K562 (cell line): Measurements from ENCODE around the gene CLASP1.

Experiments
- BHLHE40 ChIP-seq: IDR thresholded peaks from 2 replicates; pipeline ENCODE4 v1.6.1; 2011; ENCODE audit warnings: low read length, improper control_type of control experiment
- CHAMP1 ChIP-seq: fragments of 450-650 bp; IDR thresholded peaks from 2 replicates; pipeline ENCODE4 v1.6.1; 2016; ENCODE audit warnings: mild to moderate bottlenecking
- CTCF ChIP-seq, 3 experiments: IDR thresholded peaks in 2 of 3; conservative IDR thresholded peaks in 1 of 3; 2 replicates each; pipeline ENCODE4 v1.5.1; 2011 to 2012; ENCODE audit warnings: low read length in 3 of 3, mild to moderate bottlenecking in 3 of 3, control low read depth in 2 of 3, improper control_type of control experiment in 1 of 3, inconsistent platforms in 1 of 3, low read depth in 1 of 3, mixed read lengths in 1 of 3, moderate library complexity in 1 of 3; ENCODE audit not compliant: insufficient read depth in 2 of 3
- ESRRB ChIP-seq: fragments of 250-450 bp; sonication (Bioruptor Pico); IDR thresholded peaks from 2 replicates; pipeline ENCODE4 v1.5.0; 2020; ENCODE audit warnings: mild to moderate bottlenecking, moderate library complexity, borderline replicate concordance
- ETV6 ChIP-seq, 3 experiments: fragments of 150-350 bp in 1 of 3; sonication (generic) in 1 of 3; formaldehyde crosslinking in 1 of 3; IDR thresholded peaks; 2 replicates each; pipeline versions ENCODE4 v1.6.1 to v1.8.0; 2014 to 2022; ENCODE audit warnings: borderline replicate concordance in 2 of 3, low read depth in 2 of 3, antibody characterized with exemption in 1 of 3, low read length in 1 of 3, mild to moderate bottlenecking in 1 of 3, missing genetic modification reagents in 1 of 3
- GTF2F1 ChIP-seq: IDR thresholded peaks from 2 replicates; pipeline ENCODE4 v1.6.1; 2011; ENCODE audit warnings: low read depth, low read length, improper control_type of control experiment
- POLR2AphosphoS5 ChIP-seq: IDR thresholded peaks from 2 replicates; pipeline ENCODE4 v1.6.1; 2011; ENCODE audit warnings: mild to moderate bottlenecking, low read depth, low read length, moderate library complexity; ENCODE audit not compliant: control insufficient read depth, insufficient read depth
- RAD51 ChIP-seq: fragments of 450-650 bp; IDR thresholded peaks from 2 replicates; pipeline ENCODE4 v1.7.1; 2016; ENCODE audit warnings: low read depth, mild to moderate bottlenecking, borderline replicate concordance
- ZBTB17 ChIP-seq: fragments of 450-650 bp; formaldehyde crosslinking; IDR thresholded peaks from 2 replicates; pipeline ENCODE4 v1.4.0; 2020; ENCODE audit warnings: mild to moderate bottlenecking
- ZFPM2 ChIP-seq: fragments of 250-450 bp; sonication (Bioruptor Pico); IDR thresholded peaks from 2 replicates; pipeline ENCODE4 v1.5.1; 2022; ENCODE audit warnings: mild to moderate bottlenecking
- ZNF239 ChIP-seq: fragments of 250-450 bp; sonication (Bioruptor Pico); IDR thresholded peaks from 2 replicates; pipeline ENCODE4 v1.4.0; 2020; ENCODE audit warnings: mild to moderate bottlenecking
- ZNF384 ChIP-seq: IDR thresholded peaks from 2 replicates; pipeline ENCODE4 v1.6.1; 2012; ENCODE audit warnings: low read depth, low read length, improper control_type of control experiment
- ZNF766 ChIP-seq: fragments of 200-800 bp; sonication (Bioruptor generic); conservative IDR thresholded peaks from 2 replicates; pipeline ENCODE4 v1.6.1; 2016; ENCODE audit warnings: missing genetic modification characterization, missing compliant biosample characterization
- ZNF79 ChIP-seq: fragments of 250-450 bp; sonication (Bioruptor Pico); IDR thresholded peaks from 2 replicates; pipeline ENCODE4 v1.4.0; 2020; ENCODE audit warnings: low read depth, mild to moderate bottlenecking, moderate library complexity

- no peak for TF ChIP-seq GTF2F1
- TF ChIP-seq CTCF (IDR thresholded peaks at IDR 0.05 in 2 of 3, conservative IDR thresholded peaks at IDR 0.05 in 1 of 3; ENCODE audit: insufficient read depth in 2 of 3, low read depth in 1 of 3, low read length in 3 of 3), result no peak
- TF ChIP-seq ESRRB, result no peak
- no peak for TF ChIP-seq RAD51
- no peak for TF ChIP-seq ZBTB17
- TF ChIP-seq POLR2AphosphoS5, result no peak
- no peak for TF ChIP-seq CHAMP1
- no peak for TF ChIP-seq ETV6 (IDR thresholded peaks at IDR 0.05; ENCODE audit: borderline replicate concordance in 1 of 2, low read depth in 2 of 2, low read length in 1 of 2)
- TF ChIP-seq ETV6 (CRISPR knock-in tag; IDR thresholded peaks at IDR 0.05; ENCODE audit: borderline replicate concordance), result no peak
- TF ChIP-seq ZNF766, result no peak
- no peak for TF ChIP-seq ZNF79 (CRISPR knock-in tag)
- TF ChIP-seq BHLHE40, result no peak
- TF ChIP-seq ZNF384, result no peak
- TF ChIP-seq ZFPM2, result no peak
- TF ChIP-seq ZNF239 (CRISPR knock-in tag), result no peak
Observed at GRCh38 chr2:121502246-121502645, 147.0 kb downstream of the CLASP1 start.
